Adrenal gland (tissue), 12 donors: ENCODE data around the gene AGFG1. TPM values are rescaled to one million over a fixed set of nuclear protein-coding genes. Genes with fewer than 3 reads are reported as not detected.
"Not testable (repeated sequence)": the region's sequence is repeated elsewhere in the genome, so short reads cannot be mapped to it uniquely, and the experiment has no call there.

Experiments
- DNase-seq, 7 donors: peaks; one replicate each; pipeline ENCODE4 v3.0.0-alpha.2; 2019 to 2020
- H3K27ac ChIP-seq, 5 donors: fragments of 200-600 bp; sonication (generic) in 4 of 5; 1 replicate in 3 of 5; 2 replicates in 2 of 5; pipeline versions ENCODE4 v1.5.1 to v1.8.0; 2016 to 2020; ENCODE audit warnings: mild to moderate bottlenecking in 1 of 5
- H3K27me3 ChIP-seq: fragments of 200-600 bp; 2 replicates; pipeline ENCODE4 v1.8.0; 2021
- H3K36me3 ChIP-seq, 2 donors: fragments of 200-600 bp; replicated peaks in 1 of 2; 1 replicate in 1 of 2; 2 replicates in 1 of 2; pipeline versions ENCODE4 v1.5.1 to v1.8.0; 2018 to 2022
- H3K4me1 ChIP-seq, 2 donors: fragments of 200-600 bp; replicated peaks in 1 of 2; 1 replicate in 1 of 2; 2 replicates in 1 of 2; pipeline versions ENCODE4 v1.5.1 to v1.8.0; 2018 to 2021
- H3K4me3 ChIP-seq, 4 donors: fragments of 200-600 bp; sonication (generic) in 3 of 4; one replicate each; pipeline ENCODE4 v1.5.1; 2016 to 2018
- H3K9me3 ChIP-seq, 3 donors: fragments of 200-600 bp; sonication (generic) in 1 of 3; replicated peaks in 1 of 3; 1 replicate in 2 of 3; 2 replicates in 1 of 3; pipeline versions ENCODE4 v1.5.1 to v1.8.0; 2016 to 2021
- CTCF ChIP-seq, 6 experiments: fragments of 450-650 bp in 4 of 6; fragments of 200-600 bp in 2 of 6; sonication (generic) in 1 of 6; IDR thresholded peaks; 1 replicate in 5 of 6; 2 replicates in 1 of 6; pipeline versions ENCODE4 v1.5.1 to v1.8.0; 2016 to 2021; ENCODE audit warnings: antibody characterized with exemption in 6 of 6, mild to moderate bottlenecking in 2 of 6, moderate library complexity in 1 of 6
- POLR2A ChIP-seq, 2 donors: fragments of 450-650 bp; IDR thresholded peaks; one replicate each; pipeline ENCODE4 v1.6.1; 2017; ENCODE audit warnings: antibody characterized with exemption in 2 of 2, mild to moderate bottlenecking in 2 of 2, moderate library complexity in 1 of 2
- WGBS, 4 donors: extraction: QIAGEN DNeasy Blood & Tissue Kit in 2 of 4; methylation state at CpG; one replicate each; pipeline versions ENCODE4 v1.1.5 to v1.1.7; 2013 to 2017; 5-methylcytosine and 5-hydroxymethylcytosine counted together
- intact Hi-C, 2 donors: fragments of 100-400 bp; cut with DNase I; formaldehyde crosslinking; loops; one replicate each; pipeline versions ENCODE4 v1.14.1 to v1.15.0; 2022 to 2023
- polyA plus RNA-seq, 3 donors: library from polyadenylated mRNA; stranded (reverse); fragments of 200-250 nt in 2 of 3; fragments of 350-450 nt in 1 of 3; fragmentation: Illumina TruSeq in 1 of 3; extraction: RNeasy Lipid Tissue Mini Kit (QIAGEN cat#74804) in 1 of 3; gene quantifications; one replicate each; pipeline ENCODE4 v1.2.3, GENCODE V29; 2013 to 2014
- total RNA-seq, 9 donors: library from RNA; depleted of rRNA in 4 of 9; stranded (reverse); fragments of >200 nt in 4 of 9; fragments of 120-200 nt in 1 of 9; fragmentation: NEBNext Ultra II Directional in 1 of 9; extraction: Animal tissue kit (Norgen Biotek cat#: 25700) in 1 of 9; gene quantifications; one replicate each; pipeline versions ENCODE4 v1.1.0 to v1.2.4, GENCODE V29; 2013 to 2023
- donor health status: healthy with polysubstance abuse.
- donor health status: Bipolar disorder and iron deficiency.
- donor health status: DM: yes; HTN: yes; CAD: no.
- donor health status: DM: no; HTN: no; CAD: no.
- donor health status: DM: no; HTN: no; CAD: no.
- donor health status: DM: yes; HTN: yes; CAD: no.

Gene AGFG1
- total and polyA plus RNA-seq, 12 donors, result 13.5 to 117 (median 64.7) TPM

GRCh38 chr2:227597036-227597435 is 125.1 kb downstream of the AGFG1 start:
- no peak for DNase-seq
- H3K9me3 ChIP-seq, result no peaks in the 10 kb centered on the region
- H3K27me3 ChIP-seq, result no peaks in the 10 kb centered on the region
- no peak overlapping the region for H3K27ac ChIP-seq
- no peaks in the 10 kb centered on the region for H3K4me1 ChIP-seq
- intact Hi-C loops, result no loop called here
- H3K36me3 ChIP-seq, result no peaks in the 10 kb centered on the region
- H3K4me3 ChIP-seq, result no peak overlapping the region
- no peak for TF ChIP-seq CTCF (IDR thresholded peaks at IDR 0.05)

GRCh38 chr2:227597998-227598397 is 126.0 kb downstream of the AGFG1 start:
- intact Hi-C loops, result no loop called here
- WGBS, 4 donors, result 60 to 84% (median 68%) methylated on average over 3 to 4 of the region's 4 CpGs
- Histone ChIP-seq H3K4me3 (no peak overlapping the region), H3K27me3 (no peaks in the 10 kb centered on the region), H3K9me3 (no peaks in the 10 kb centered on the region), H3K4me1 (no peaks in the 10 kb centered on the region), H3K27ac (no peak overlapping the region), H3K36me3 (no peaks in the 10 kb centered on the region)
- no peak for TF ChIP-seq POLR2A (IDR thresholded peaks at IDR 0.05)
- TF ChIP-seq CTCF (IDR thresholded peaks at IDR 0.05), result no peak
- no peak for DNase-seq

- intact Hi-C loops, H3K27me3 ChIP-seq, H3K4me1 ChIP-seq, DNase-seq, H3K36me3 ChIP-seq, H3K9me3 ChIP-seq, H3K27ac ChIP-seq, H3K4me3 ChIP-seq: not testable (repeated sequence)
- WGBS, 4 donors, result 69 to 90% (median 85%) methylated on average over 5 to 16 of the region's 16 CpGs
Measured at GRCh38 chr2:227598835-227599503, 127.0 kb downstream of the AGFG1 start, which contains the start of gene SCYGR2. Gene SCYGR2 (plus strand): TSS chr2:227598893. CDS start chr2:227598893, 0 bp downstream.

GRCh38 chr2:227602358-227602757 is 130.4 kb downstream of the AGFG1 start:
- H3K4me3 ChIP-seq, result no peak overlapping the region
- 72 to 78% (median 74%) methylated on average over 3 of the region's 3 CpGs for WGBS, 4 donors
- TF ChIP-seq POLR2A (IDR thresholded peaks at IDR 0.05) (no peak), CTCF (IDR thresholded peaks at IDR 0.05) (no peak)

GRCh38 chr2:227606476-227606875 is 134.5 kb downstream of the AGFG1 start:
- Histone ChIP-seq H3K36me3 (no peaks in the 10 kb centered on the region), H3K4me3 (no peak overlapping the region), H3K27me3 (no peaks in the 10 kb centered on the region), H3K27ac (peak overlapping the region in 1 of 5 donors; percentile 29), H3K4me1 (no peaks in the 10 kb centered on the region), H3K9me3 (no peaks in the 10 kb centered on the region)
- TF ChIP-seq POLR2A (IDR thresholded peaks at IDR 0.05), result no peak
- no peak for TF ChIP-seq CTCF (IDR thresholded peaks at IDR 0.05)
- WGBS, 4 donors, result 28 to 47% (median 35%) methylated on average over 1 of the region's 1 CpG
- DNase-seq, result peak in 6 of 7 donors; percentile 46 to 80 (median 58)
- intact Hi-C loops, result no loop called here

More at GRCh38 chr2:227602358-227602757, 130.4 kb downstream of the AGFG1 start:
- no peaks in the 10 kb centered on the region for H3K27me3 ChIP-seq
- H3K36me3 ChIP-seq, result no peaks in the 10 kb centered on the region
- no peaks in the 10 kb centered on the region for H3K4me1 ChIP-seq
- no peak for DNase-seq
- no peaks in the 10 kb centered on the region for H3K9me3 ChIP-seq
- no peak overlapping the region for H3K27ac ChIP-seq
- intact Hi-C loops, result no loop called here
